Colonic mucosa (tissue), 4 donors: ENCODE results near the gene HTRA3. TPM values are rescaled to one million over a fixed set of nuclear protein-coding genes. Genes with fewer than 3 reads are reported as not detected.

ENCODE experiments used
- DNase-seq: peaks from one replicate; pipeline ENCODE4 v3.0.0-alpha.2; 2020
- H3K27ac ChIP-seq: fragments of 200-600 bp; one replicate; pipeline ENCODE4 v1.8.0; 2021
- H3K27me3 ChIP-seq: fragments of 200-600 bp; one replicate; pipeline ENCODE4 v1.8.0; 2021
- H3K36me3 ChIP-seq: fragments of 200-600 bp; one replicate; pipeline ENCODE4 v1.8.0; 2021
- H3K4me1 ChIP-seq: fragments of 200-600 bp; one replicate; pipeline ENCODE4 v1.8.0; 2021; ENCODE audit warnings: mild to moderate bottlenecking
- H3K4me3 ChIP-seq: fragments of 200-600 bp; one replicate; pipeline ENCODE4 v1.8.0; 2021
- H3K9ac ChIP-seq, 2 donors: one replicate each; pipeline ENCODE4 v1.7.0; 2013; ENCODE audit warnings: control low read depth in 2 of 2, low read depth in 2 of 2, low read length in 2 of 2
- H3K9me3 ChIP-seq: fragments of 200-600 bp; one replicate; pipeline ENCODE4 v1.8.0; 2021
- intact Hi-C: fragments of 100-400 bp; cut with DNase I; formaldehyde crosslinking; loops from one replicate; pipeline ENCODE4 v1.14.1; 2022
- total RNA-seq, 2 donors: library from RNA; stranded (reverse); fragmentation: NEBNext Ultra II Directional in 1 of 2; extraction: Animal tissue kit (Norgen Biotek cat#: 25700) in 1 of 2; gene quantifications; one replicate each; pipeline ENCODE4 v1.2.1, GENCODE V29; 2021
- TF ChIP-seq, protein P1 (sequence below): fragments of 200-600 bp; IDR thresholded peaks from one replicate; pipeline ENCODE4 v1.8.0; 2022; ENCODE audit warnings: antibody characterized with exemption, mild to moderate bottlenecking
- donor health status: healthy.
- donor health status: DM: no; HTN: no; CAD: no.
- donor health status: DM: no; HTN: no; CAD: no.

HTRA3 gene
- total RNA-seq, 2 donors from 2014 or later: 1.3 to 5.0 TPM

DNA sequence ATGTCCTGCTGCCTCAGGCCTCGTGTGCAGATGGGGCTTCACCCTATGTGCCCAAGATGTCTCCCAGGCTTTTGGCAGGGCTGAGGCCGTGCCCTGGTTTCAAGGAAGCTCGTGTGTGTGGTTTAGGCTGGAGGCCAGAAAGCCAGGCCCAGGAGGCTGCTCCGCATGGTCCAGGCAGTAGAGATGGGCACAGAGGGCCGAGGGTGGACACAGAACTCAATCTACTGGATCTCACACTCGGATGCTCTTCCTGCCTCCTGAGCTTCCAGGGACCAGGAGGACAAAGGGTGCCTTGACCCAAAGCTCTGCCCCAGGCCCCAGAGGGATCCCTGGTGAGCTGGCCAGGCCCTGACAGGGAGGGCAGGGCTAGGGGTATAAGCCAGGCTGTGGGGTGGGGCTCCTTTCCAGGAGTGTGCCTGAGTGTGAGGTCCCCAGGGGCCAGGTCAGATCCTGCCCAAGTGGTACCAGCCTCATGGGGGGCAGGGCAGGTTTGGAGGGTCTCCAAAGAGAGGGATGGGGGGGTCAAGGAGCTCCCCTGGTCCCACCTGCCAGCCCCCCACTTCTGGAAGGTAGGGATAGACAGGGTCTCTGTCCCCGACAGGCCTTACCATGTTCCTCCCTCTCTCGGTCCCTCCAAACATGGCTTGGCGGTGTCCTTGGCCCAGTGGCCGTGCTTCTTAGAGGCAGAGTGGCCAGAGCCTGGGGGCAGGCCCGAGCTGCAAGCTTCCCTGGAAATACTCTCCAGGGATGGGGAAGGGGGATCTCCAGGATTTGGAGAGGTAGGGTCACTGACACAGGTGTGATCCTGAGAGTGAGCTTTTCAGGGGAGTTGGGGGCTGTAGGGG lies 23.8 kb downstream of the HTRA3 start:
- no peaks in the 10 kb centered on the region for H3K27me3 ChIP-seq
- no peak overlapping the region for H3K27ac ChIP-seq
- TF ChIP-seq, protein P1, sequence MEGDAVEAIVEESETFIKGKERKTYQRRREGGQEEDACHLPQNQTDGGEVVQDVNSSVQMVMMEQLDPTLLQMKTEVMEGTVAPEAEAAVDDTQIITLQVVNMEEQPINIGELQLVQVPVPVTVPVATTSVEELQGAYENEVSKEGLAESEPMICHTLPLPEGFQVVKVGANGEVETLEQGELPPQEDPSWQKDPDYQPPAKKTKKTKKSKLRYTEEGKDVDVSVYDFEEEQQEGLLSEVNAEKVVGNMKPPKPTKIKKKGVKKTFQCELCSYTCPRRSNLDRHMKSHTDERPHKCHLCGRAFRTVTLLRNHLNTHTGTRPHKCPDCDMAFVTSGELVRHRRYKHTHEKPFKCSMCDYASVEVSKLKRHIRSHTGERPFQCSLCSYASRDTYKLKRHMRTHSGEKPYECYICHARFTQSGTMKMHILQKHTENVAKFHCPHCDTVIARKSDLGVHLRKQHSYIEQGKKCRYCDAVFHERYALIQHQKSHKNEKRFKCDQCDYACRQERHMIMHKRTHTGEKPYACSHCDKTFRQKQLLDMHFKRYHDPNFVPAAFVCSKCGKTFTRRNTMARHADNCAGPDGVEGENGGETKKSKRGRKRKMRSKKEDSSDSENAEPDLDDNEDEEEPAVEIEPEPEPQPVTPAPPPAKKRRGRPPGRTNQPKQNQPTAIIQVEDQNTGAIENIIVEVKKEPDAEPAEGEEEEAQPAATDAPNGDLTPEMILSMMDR: no peak
- H3K9me3 ChIP-seq: no peaks in the 10 kb centered on the region
- intact Hi-C loops: no loop called here
- H3K36me3 ChIP-seq: no peaks in the 10 kb centered on the region
- no peaks in the 10 kb centered on the region for H3K4me1 ChIP-seq
- no peak for DNase-seq
- no peak overlapping the region for H3K4me3 ChIP-seq
- H3K9ac ChIP-seq: no peak overlapping the region

DNA sequence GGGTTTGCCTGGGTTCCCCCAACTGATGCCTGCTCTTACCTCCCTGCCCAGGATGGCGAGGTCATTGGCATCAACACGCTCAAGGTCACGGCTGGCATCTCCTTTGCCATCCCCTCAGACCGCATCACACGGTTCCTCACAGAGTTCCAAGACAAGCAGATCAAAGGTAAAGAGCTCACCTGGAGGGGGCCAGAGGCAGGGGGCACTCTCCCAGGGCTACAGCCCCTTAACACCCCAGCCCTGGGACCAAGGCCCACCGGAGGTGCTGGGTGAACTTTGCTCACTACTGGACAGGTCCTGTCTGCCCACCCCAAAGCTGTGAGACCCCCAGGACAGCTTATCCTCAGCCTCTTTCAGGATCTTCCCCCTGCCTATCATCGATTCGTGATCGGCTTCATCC lies 24.5 kb downstream of the HTRA3 start:
- DNase-seq: no peak
- no peak overlapping the region for H3K27ac ChIP-seq
- H3K9me3 ChIP-seq: no peaks in the 10 kb centered on the region
- no peaks in the 10 kb centered on the region for H3K36me3 ChIP-seq
- H3K4me1 ChIP-seq: no peaks in the 10 kb centered on the region
- TF ChIP-seq, protein P1: no peak
- intact Hi-C loops: no loop called here
- H3K4me3 ChIP-seq: no peak overlapping the region
- H3K27me3 ChIP-seq: no peaks in the 10 kb centered on the region
- H3K9ac ChIP-seq: no peak overlapping the region

DNA sequence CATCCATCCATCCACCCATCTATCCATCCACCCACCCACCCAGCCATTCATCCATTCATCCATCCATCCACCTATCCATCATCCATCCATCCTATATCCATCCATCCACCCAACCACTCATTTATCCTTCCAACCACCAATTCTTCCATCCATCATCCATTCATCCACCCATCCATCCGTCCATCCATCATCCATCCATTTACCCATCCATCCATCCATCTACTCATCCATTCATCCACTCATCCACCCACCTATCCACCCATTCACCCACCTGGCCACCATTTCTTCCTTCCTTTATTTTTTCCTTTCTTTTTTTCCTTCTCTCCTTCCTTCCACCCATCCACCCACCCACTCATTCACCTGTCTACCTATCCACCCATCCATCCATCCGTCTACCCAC lies 25.2 kb downstream of the HTRA3 start:
- Histone ChIP-seq H3K9me3 (no peaks in the 10 kb centered on the region), H3K4me1 (no peaks in the 10 kb centered on the region), H3K27me3 (no peaks in the 10 kb centered on the region), H3K27ac (no peak overlapping the region), H3K4me3 (no peak overlapping the region), H3K36me3 (no peaks in the 10 kb centered on the region), H3K9ac (no peak overlapping the region)
- DNase-seq: no peak
- intact Hi-C loops: no loop called here
- TF ChIP-seq, protein P1: no peak

DNA sequence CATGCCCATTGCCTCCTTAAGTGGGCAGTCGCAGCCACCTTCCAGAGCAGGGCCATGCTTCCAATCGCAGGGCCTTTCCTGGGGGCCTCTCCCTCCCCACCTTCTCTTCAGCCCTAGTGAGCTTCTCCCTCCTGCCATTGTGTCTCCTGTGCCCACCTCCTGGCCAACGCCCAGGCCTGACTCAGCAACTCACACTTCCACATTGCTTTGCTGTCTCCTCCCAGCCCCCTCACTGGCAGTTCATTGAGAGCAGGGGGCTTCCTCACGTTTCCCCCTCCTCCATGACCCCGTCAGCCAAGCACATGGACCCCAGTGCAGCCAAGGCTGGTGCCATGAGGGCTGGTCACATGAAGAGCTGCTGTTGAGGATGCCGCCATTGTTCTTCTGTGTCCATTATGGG lies 25.9 kb downstream of the HTRA3 start:
- H3K9ac ChIP-seq: no peak overlapping the region
- no peak overlapping the region for H3K4me3 ChIP-seq
- H3K9me3 ChIP-seq: no peaks in the 10 kb centered on the region
- H3K4me1 ChIP-seq: no peaks in the 10 kb centered on the region
- no peaks in the 10 kb centered on the region for H3K36me3 ChIP-seq
- no peaks in the 10 kb centered on the region for H3K27me3 ChIP-seq
- DNase-seq: no peak
- H3K27ac ChIP-seq: no peak overlapping the region
- TF ChIP-seq, protein P1: no peak
- intact Hi-C loops: no loop called here

DNA sequence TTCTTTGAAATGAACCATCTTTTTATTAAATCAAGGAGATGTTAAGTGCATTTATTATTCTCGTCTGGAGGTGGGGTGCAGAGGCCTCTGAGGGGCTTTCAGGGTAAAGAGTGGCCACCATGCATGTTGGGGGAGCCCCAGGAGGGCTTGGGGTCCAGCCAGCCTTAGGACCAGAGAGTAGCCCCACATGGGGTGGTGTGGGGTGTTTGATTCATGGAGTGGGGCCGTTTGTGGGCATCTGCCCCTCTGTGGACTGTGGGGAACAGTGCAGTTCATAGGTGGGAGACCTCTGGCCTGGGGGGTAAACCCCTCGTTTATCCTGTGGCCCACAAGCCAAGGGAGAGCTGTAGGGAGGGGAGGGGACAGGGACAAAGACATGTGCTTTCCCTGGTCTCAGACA lies 26.9 kb downstream of the HTRA3 start:
- Histone ChIP-seq H3K9me3 (no peaks in the 10 kb centered on the region), H3K9ac (no peak overlapping the region), H3K4me1 (no peaks in the 10 kb centered on the region), H3K27me3 (no peaks in the 10 kb centered on the region), H3K36me3 (no peaks in the 10 kb centered on the region), H3K4me3 (no peak overlapping the region), H3K27ac (no peak overlapping the region)
- no peak for DNase-seq
- intact Hi-C loops: no loop called here
- TF ChIP-seq, protein P1: no peak
